Loucy (cell line): Measurements from ENCODE around the gene ITPRIP.

ENCODE experiments used
- EZH2phosphoT487 ChIP-seq: fragments of 200-600 bp; IDR thresholded peaks from 2 replicates; pipeline ENCODE4 v1.6.1; 2018; ENCODE audit warnings: antibody characterized with exemption, mild to moderate bottlenecking, moderate library complexity, borderline replicate concordance
- TF ChIP-seq, protein P1 (sequence below): fragments of 200-600 bp; sonication (generic); conservative IDR thresholded peaks from 2 replicates; pipeline ENCODE4 v1.5.1; 2014; ENCODE audit warnings: mild to moderate bottlenecking, antibody characterized with exemption, low read length

DNA sequence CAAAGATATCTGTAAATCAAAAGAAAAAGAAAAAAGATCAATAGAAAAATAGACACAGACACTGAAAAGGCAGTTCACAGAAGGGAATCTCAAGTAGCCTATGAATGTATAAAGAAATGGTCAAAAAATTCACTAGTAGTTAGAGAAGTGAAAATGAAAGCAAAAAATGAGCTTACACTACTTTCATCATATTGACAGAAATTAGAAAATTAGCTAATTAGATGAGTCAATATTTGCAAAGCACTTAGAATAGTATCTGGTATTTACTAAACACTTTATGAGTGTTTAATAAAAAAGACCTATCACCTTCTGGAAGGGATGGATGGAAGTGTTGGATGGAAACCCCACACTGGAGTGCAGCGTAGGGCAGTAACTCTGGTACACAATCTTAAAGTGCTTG lies 13.7 kb upstream of the ITPRIP start:
- TF ChIP-seq, protein P1, sequence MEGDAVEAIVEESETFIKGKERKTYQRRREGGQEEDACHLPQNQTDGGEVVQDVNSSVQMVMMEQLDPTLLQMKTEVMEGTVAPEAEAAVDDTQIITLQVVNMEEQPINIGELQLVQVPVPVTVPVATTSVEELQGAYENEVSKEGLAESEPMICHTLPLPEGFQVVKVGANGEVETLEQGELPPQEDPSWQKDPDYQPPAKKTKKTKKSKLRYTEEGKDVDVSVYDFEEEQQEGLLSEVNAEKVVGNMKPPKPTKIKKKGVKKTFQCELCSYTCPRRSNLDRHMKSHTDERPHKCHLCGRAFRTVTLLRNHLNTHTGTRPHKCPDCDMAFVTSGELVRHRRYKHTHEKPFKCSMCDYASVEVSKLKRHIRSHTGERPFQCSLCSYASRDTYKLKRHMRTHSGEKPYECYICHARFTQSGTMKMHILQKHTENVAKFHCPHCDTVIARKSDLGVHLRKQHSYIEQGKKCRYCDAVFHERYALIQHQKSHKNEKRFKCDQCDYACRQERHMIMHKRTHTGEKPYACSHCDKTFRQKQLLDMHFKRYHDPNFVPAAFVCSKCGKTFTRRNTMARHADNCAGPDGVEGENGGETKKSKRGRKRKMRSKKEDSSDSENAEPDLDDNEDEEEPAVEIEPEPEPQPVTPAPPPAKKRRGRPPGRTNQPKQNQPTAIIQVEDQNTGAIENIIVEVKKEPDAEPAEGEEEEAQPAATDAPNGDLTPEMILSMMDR = no peak
- no peak for TF ChIP-seq EZH2phosphoT487
